ENCODE results near the gene SMIM35. TPM values are rescaled to one million over a fixed set of nuclear protein-coding genes. Genes with fewer than 3 reads are reported as not detected.
A peak's percentile ranks its signal among the peaks of the same experiment; 100 is the strongest.

The SMIM35 gene
- total and polyA plus RNA-seq, 11 donors: 0.21 TPM; not detected in 10

DNA sequence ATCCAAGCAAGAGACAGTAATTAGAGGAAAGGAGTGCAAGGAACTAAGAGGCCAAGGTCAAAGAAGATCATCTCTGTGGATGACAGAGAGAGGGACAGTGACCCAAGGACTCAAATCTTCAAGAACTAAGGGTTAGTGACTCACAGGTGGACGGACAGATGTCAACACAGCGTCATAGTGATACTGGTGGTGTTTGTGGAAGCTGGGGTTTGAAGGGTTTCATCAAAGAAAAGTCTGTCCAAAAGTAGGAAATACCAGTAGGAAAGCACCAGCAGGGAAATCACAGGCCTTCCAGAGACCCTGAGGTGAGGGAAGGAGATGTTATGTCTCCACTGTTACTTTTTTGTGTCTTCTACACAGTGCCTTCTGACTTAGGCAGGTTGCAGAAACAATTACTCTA is 68.4 kb downstream of the SMIM35 start:
- DNase-seq: no peak
- Histone ChIP-seq H3K27ac (no peak overlapping the region), H3K4me1 (peaks cover 0 to 28% (median 0%) of the 10 kb centered on the region in 12 donors), H3K27me3 (peaks cover 0 to 3% (median 0%) of the 10 kb centered on the region in 9 donors), H3K36me3 (no peaks in the 10 kb centered on the region), H3K9me3 (peaks cover 0 to 20% (median 0%) of the 10 kb centered on the region in 12 donors), H3K4me3 (no peak overlapping the region)
- ATAC-seq: no peak
- TF ChIP-seq, protein P1, sequence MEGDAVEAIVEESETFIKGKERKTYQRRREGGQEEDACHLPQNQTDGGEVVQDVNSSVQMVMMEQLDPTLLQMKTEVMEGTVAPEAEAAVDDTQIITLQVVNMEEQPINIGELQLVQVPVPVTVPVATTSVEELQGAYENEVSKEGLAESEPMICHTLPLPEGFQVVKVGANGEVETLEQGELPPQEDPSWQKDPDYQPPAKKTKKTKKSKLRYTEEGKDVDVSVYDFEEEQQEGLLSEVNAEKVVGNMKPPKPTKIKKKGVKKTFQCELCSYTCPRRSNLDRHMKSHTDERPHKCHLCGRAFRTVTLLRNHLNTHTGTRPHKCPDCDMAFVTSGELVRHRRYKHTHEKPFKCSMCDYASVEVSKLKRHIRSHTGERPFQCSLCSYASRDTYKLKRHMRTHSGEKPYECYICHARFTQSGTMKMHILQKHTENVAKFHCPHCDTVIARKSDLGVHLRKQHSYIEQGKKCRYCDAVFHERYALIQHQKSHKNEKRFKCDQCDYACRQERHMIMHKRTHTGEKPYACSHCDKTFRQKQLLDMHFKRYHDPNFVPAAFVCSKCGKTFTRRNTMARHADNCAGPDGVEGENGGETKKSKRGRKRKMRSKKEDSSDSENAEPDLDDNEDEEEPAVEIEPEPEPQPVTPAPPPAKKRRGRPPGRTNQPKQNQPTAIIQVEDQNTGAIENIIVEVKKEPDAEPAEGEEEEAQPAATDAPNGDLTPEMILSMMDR (IDR thresholded peaks at IDR 0.05): no peak
- no peak for TF ChIP-seq POLR2A (IDR thresholded peaks at IDR 0.05)
- intact Hi-C loops (cut with DNase I): no loop called here
- 90 to 94% (median 93%) methylated on average over 2 of the region's 2 CpGs for WGBS, 4 donors

DNA sequence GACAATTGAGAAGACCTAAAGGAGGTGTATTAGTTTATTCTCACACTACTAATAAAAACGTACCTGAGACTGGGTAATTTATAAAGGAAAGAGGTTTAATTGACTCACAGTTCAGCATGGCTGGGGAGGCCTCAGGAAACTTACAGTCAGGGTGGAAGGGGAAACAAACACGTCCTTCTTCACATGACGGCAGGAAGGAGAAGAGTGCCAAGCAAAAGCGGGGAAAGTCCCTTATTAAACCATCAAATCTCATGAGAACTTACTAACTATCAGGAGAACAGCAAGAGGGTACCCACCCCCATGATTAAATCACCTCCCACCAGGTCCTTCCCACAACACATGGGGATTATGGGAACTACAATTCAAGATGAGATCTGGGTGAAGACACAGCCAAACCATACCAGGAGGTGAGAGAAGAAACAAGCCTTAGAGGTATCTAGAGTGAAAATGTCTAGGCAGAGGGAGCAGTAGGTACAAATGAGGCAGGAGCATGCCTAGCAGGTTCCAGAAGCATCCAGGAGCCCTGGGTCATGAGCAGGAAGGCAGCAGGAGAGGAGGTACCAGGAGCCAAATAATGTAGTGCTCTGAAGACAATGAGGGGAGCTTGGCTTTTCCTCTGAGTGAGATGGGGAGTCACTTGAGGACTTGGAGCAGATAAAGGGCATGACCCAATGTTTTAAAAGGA is 69.0 kb downstream of the SMIM35 start:
- H3K9me3 ChIP-seq: peaks cover 0 to 20% (median 0%) of the 10 kb centered on the region in 12 donors
- no peak overlapping the region for H3K27ac ChIP-seq
- no peaks in the 10 kb centered on the region for H3K36me3 ChIP-seq
- intact Hi-C loops (cut with DNase I): no loop called here
- DNase-seq (no peak), ATAC-seq (no peak)
- peaks cover 0 to 3% (median 0%) of the 10 kb centered on the region in 9 donors for H3K27me3 ChIP-seq
- TF ChIP-seq POLR2A (IDR thresholded peaks at IDR 0.05): no peak
- TF ChIP-seq, protein P1 (IDR thresholded peaks at IDR 0.05): no peak
- peaks cover 0 to 34% (median 0%) of the 10 kb centered on the region in 12 donors for H3K4me1 ChIP-seq
- H3K4me3 ChIP-seq: no peak overlapping the region
- WGBS, 4 donors: 55 to 72% (median 63%) methylated on average over 4 of the region's 4 CpGs

DNA sequence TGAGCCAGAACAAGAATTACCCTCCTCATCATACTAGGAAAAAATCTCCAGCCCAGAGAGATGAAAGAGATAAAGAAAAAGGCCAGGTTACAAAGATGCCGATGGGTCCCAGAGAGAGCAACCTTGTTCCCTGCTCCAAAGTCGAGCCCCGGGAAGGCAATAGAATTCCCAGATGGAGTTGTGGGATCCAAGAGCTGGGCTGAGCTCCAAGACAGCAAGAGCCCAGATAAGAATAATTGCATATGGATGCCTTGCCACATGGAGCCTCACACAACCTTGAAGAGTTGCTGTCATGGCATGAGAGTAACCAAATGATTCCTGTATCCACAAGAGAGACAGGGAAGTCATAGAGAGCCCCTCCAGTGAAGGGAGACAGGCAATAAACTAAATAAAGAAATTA is 69.7 kb downstream of the SMIM35 start:
- DNase-seq (no peak), ATAC-seq (no peak)
- Histone ChIP-seq H3K9me3 (peaks cover 0 to 20% (median 0%) of the 10 kb centered on the region in 12 donors), H3K27me3 (peaks cover 0 to 3% (median 0%) of the 10 kb centered on the region in 9 donors), H3K4me3 (no peak overlapping the region), H3K36me3 (no peaks in the 10 kb centered on the region), H3K27ac (no peak overlapping the region), H3K4me1 (peaks cover 0 to 41% (median 0%) of the 10 kb centered on the region in 12 donors)
- TF ChIP-seq, protein P1 (IDR thresholded peaks at IDR 0.05): no peak
- TF ChIP-seq POLR2A (IDR thresholded peaks at IDR 0.05): no peak
- WGBS, 4 donors: 29 to 41% (median 35%) methylated on average over 3 of the region's 3 CpGs
- intact Hi-C loops (cut with DNase I): no loop called here

DNA sequence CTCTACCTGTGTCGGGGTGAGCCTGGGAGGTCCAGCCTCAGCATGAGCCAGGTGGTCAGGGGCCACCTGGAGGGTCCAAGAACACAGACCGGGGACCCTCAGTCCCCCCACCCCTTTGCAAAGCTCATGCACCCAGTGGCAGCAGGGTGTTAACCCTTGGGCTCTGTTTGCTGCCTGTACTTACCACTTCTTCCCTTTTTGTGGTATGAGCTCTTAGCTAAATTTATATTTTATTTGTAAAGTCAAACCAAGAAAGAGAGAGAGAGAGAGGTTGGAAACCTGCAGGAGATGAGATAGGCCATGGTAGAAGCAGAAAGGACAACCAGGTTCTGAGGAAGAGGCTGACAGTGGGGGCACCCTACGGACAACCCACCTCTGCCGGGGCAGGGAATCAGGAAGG is 70.7 kb downstream of the SMIM35 start:
- H3K27me3 ChIP-seq: peaks cover 0 to 3% (median 0%) of the 10 kb centered on the region in 9 donors
- no peak for DNase-seq
- no peak overlapping the region for H3K4me3 ChIP-seq
- H3K4me1 ChIP-seq: peaks cover 0 to 51% (median 0%) of the 10 kb centered on the region in 12 donors
- no peak for ATAC-seq
- intact Hi-C loops (cut with DNase I): no loop called here
- H3K27ac ChIP-seq: peak overlapping the region in 1 of 12 donors; percentile 60
- 78 to 89% (median 82%) methylated on average over 4 of the region's 4 CpGs for WGBS, 4 donors
- peaks cover 0 to 15% (median 0%) of the 10 kb centered on the region in 12 donors for H3K9me3 ChIP-seq
- no peaks in the 10 kb centered on the region for H3K36me3 ChIP-seq
- TF ChIP-seq, protein P1 (IDR thresholded peaks at IDR 0.05): no peak
- no peak for TF ChIP-seq POLR2A (IDR thresholded peaks at IDR 0.05)
